ENCODE results near the gene CENPF. TPM values are rescaled to one million over a fixed set of nuclear protein-coding genes. Genes with fewer than 3 reads are reported as not detected.
"Not testable (repeated sequence)": the region's sequence is repeated elsewhere in the genome, so short reads cannot be mapped to it uniquely, and the experiment has no call there.

CENPF gene
- total and polyA plus RNA-seq, 4 donors: 1.2 to 9.7 (median 1.9) TPM

DNA sequence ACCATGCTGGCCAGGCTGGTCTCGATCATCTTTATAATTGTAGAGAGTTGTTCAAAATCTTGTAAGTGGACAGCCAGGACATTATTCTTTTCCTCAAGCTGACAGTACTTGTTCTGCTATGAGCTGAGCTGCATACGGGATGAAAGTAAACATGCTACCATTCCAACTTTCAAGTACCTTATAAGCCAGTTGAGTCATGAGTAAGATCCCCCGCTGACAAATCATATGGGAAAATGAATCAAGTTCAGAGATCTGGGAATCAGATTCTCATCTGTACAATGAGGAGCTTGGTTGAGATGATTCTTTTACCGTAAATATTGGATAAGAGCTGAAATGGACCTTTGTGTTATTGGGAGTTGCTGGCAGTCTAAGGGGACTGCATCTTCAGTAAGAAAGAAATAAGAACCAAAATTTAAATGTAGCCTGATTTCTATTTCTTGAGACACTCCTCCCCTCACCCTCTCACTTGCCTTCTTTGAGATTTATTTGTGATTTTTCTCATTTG is 62.7 kb downstream of the CENPF start:
- Histone ChIP-seq H3K4me3 (no peak overlapping the region), H3K27me3 (ENCODE audit: control insufficient read depth in 3 of 3, insufficient read depth in 3 of 3, low read length in 2 of 3) (no peaks in the 10 kb centered on the region), H3K27ac (ENCODE audit: low read depth in 1 of 2, low read length in 1 of 2) (no peak overlapping the region), H3K4me1 (ENCODE audit: control insufficient read depth in 5 of 5, insufficient read depth in 5 of 5, low read length in 5 of 5) (peaks cover 0 to 16% (median 0%) of the 10 kb centered on the region in 5 donors), H3K36me3 (ENCODE audit: control insufficient read depth in 4 of 4, insufficient read depth in 4 of 4, low read length in 4 of 4) (peaks cover 0 to 13% (median 2%) of the 10 kb centered on the region in 4 donors), H3K9ac (ENCODE audit: insufficient read depth in 1 of 2, low read length in 2 of 2) (no peak overlapping the region), H3K9me3 (ENCODE audit: control insufficient read depth in 4 of 4, insufficient read depth in 3 of 4, low read length in 3 of 4) (no peaks in the 10 kb centered on the region)
- ATAC-seq (ENCODE audit: insufficient read depth, low FRiP score): no peak
- no peak for DNase-seq
- 86 to 96% methylated on average over 4 of the region's 4 CpGs for WGBS, 2 donors
- TF ChIP-seq, protein P1, sequence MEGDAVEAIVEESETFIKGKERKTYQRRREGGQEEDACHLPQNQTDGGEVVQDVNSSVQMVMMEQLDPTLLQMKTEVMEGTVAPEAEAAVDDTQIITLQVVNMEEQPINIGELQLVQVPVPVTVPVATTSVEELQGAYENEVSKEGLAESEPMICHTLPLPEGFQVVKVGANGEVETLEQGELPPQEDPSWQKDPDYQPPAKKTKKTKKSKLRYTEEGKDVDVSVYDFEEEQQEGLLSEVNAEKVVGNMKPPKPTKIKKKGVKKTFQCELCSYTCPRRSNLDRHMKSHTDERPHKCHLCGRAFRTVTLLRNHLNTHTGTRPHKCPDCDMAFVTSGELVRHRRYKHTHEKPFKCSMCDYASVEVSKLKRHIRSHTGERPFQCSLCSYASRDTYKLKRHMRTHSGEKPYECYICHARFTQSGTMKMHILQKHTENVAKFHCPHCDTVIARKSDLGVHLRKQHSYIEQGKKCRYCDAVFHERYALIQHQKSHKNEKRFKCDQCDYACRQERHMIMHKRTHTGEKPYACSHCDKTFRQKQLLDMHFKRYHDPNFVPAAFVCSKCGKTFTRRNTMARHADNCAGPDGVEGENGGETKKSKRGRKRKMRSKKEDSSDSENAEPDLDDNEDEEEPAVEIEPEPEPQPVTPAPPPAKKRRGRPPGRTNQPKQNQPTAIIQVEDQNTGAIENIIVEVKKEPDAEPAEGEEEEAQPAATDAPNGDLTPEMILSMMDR (IDR thresholded peaks at IDR 0.05; ENCODE audit: control extremely low read depth, extremely low read depth): no peak

- ATAC-seq (ENCODE audit: insufficient read depth, low FRiP score): no peak
- no peak overlapping the region for H3K4me3 ChIP-seq
- peaks cover 0 to 11% (median 0%) of the 10 kb centered on the region in 5 donors for H3K4me1 ChIP-seq (ENCODE audit: control insufficient read depth in 5 of 5, insufficient read depth in 5 of 5, low read length in 5 of 5)
- H3K36me3 ChIP-seq (ENCODE audit: control insufficient read depth in 4 of 4, insufficient read depth in 4 of 4, low read length in 4 of 4): peaks cover 0 to 13% (median 2%) of the 10 kb centered on the region in 4 donors
- no peak for DNase-seq
- H3K27me3 ChIP-seq (ENCODE audit: control insufficient read depth in 3 of 3, insufficient read depth in 3 of 3, low read length in 2 of 3): no peaks in the 10 kb centered on the region
- H3K9me3 ChIP-seq (ENCODE audit: control insufficient read depth in 4 of 4, insufficient read depth in 3 of 4, low read length in 3 of 4): no peaks in the 10 kb centered on the region
- H3K9ac ChIP-seq (ENCODE audit: insufficient read depth in 1 of 2, low read length in 2 of 2): no peak overlapping the region
- TF ChIP-seq, protein P1 (IDR thresholded peaks at IDR 0.05; ENCODE audit: control extremely low read depth, extremely low read depth): no peak
- no peak overlapping the region for H3K27ac ChIP-seq (ENCODE audit: low read depth in 1 of 2, low read length in 1 of 2)
- 95% methylated on average over 2 of the region's 2 CpGs for WGBS, 2 donors
Measured at GRCh38 chr1:214666674-214667073, 63.7 kb downstream of the CENPF start.

DNA sequence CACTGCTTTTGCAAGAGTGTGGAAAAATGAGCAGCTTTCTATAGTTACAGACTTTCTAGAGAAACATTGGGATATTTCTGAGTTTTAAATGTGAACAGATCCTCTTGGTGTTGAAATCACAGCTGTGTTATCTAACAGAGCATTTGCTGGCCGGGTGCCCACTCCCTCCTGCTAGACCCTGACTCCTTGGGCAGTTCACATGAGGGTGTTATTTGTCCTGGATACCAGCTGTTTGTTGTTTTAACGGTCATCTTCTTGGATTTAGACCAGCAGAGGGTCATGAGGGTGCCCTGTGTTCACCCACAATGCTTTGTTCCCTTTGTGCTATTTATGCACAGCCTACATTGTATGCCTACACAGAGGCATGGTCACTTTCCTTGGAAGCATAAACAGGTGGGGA is 67.1 kb downstream of the CENPF start:
- WGBS, 2 donors: 66 to 69% methylated on average over 2 of the region's 2 CpGs
- H3K4me1 ChIP-seq (ENCODE audit: control insufficient read depth in 5 of 5, insufficient read depth in 5 of 5, low read length in 5 of 5): peaks cover 0 to 11% (median 0%) of the 10 kb centered on the region in 5 donors
- ATAC-seq (ENCODE audit: insufficient read depth, low FRiP score) (no peak), DNase-seq (peak; percentile 80 to 87 (median 84))
- no peaks in the 10 kb centered on the region for H3K27me3 ChIP-seq (ENCODE audit: control insufficient read depth in 3 of 3, insufficient read depth in 3 of 3, low read length in 2 of 3)
- H3K9me3 ChIP-seq (ENCODE audit: control insufficient read depth in 4 of 4, insufficient read depth in 3 of 4, low read length in 3 of 4): no peaks in the 10 kb centered on the region
- TF ChIP-seq, protein P1 (IDR thresholded peaks at IDR 0.05; ENCODE audit: control extremely low read depth, extremely low read depth): no peak
- no peak overlapping the region for H3K9ac ChIP-seq (ENCODE audit: insufficient read depth in 1 of 2, low read length in 2 of 2)
- H3K36me3 ChIP-seq (ENCODE audit: control insufficient read depth in 4 of 4, insufficient read depth in 4 of 4, low read length in 4 of 4): peaks cover 0 to 4% (median 0%) of the 10 kb centered on the region in 4 donors
- H3K4me3 ChIP-seq: no peak overlapping the region
- no peak overlapping the region for H3K27ac ChIP-seq (ENCODE audit: low read depth in 1 of 2, low read length in 1 of 2)

- H3K27me3 ChIP-seq (ENCODE audit: control insufficient read depth in 3 of 3, insufficient read depth in 3 of 3, low read length in 2 of 3); H3K9me3 ChIP-seq (ENCODE audit: control insufficient read depth in 4 of 4, insufficient read depth in 3 of 4, low read length in 3 of 4); H3K36me3 ChIP-seq (ENCODE audit: control insufficient read depth in 4 of 4, insufficient read depth in 4 of 4, low read length in 4 of 4); ATAC-seq (ENCODE audit: insufficient read depth, low FRiP score); DNase-seq; H3K9ac ChIP-seq (ENCODE audit: insufficient read depth in 1 of 2, low read length in 2 of 2); H3K4me3 ChIP-seq; H3K27ac ChIP-seq (ENCODE audit: low read depth in 1 of 2, low read length in 1 of 2): not testable (repeated sequence)
- WGBS, 2 donors: 92 to 97% methylated on average over 17 to 27 of the region's 29 CpGs
- H3K4me1 ChIP-seq (ENCODE audit: control insufficient read depth in 5 of 5, insufficient read depth in 5 of 5, low read length in 5 of 5): peaks cover 0 to 11% (median 0%) of the 10 kb centered on the region in 5 donors
Measured at GRCh38 chr1:214673029-214673428, 70.0 kb downstream of the CENPF start.
